H7 (cell line): ENCODE measurements around the gene BBC3. TPM values are rescaled to one million over a fixed set of nuclear protein-coding genes. Genes with fewer than 3 reads are reported as not detected.

Experiments used
- DNase-seq: peaks from one replicate; pipeline ENCODE4 v3.0.0; 2012
- H3K27me3 ChIP-seq: 2 replicates; pipeline ENCODE4 v1.6.0; 2011; ENCODE audit warnings: mild to moderate bottlenecking, low read length; ENCODE audit not compliant: control insufficient read depth, insufficient read depth
- H3K36me3 ChIP-seq: replicated peaks from 2 replicates; pipeline ENCODE4 v1.5.1; 2011; ENCODE audit warnings: low read length; ENCODE audit not compliant: control insufficient read depth, insufficient read depth
- H3K4me3 ChIP-seq: 2 replicates; pipeline ENCODE4 v1.5.1; 2011; ENCODE audit warnings: low read depth, mild to moderate bottlenecking, control low read depth, low read length, moderate library complexity; ENCODE audit not compliant: insufficient read depth
- total RNA-seq: library from RNA; depleted of rRNA; stranded (reverse); fragments of >200 nt; shearing (Covaris generic); gene quantifications from 2 replicates; pipeline ENCODE4 v1.2.3, GENCODE V29; 2014; rRNA removed

The BBC3 gene
- total RNA-seq, 1 experiment from 2014 or later, result 13.4 TPM

- Histone ChIP-seq H3K27me3 (no peaks in the 10 kb centered on the region), H3K36me3 (peaks cover 36% of the 10 kb centered on the region)
Observed at GRCh38 chr19:47172666-47173455, 58.1 kb downstream of the BBC3 start.

More at GRCh38 chr19:47172666-47173455, 58.1 kb downstream of the BBC3 start:
- H3K4me3 ChIP-seq, result no peak overlapping the region
- no peak for DNase-seq

Other genes starting within 250 kb of the BBC3 start
- 3.2 and 6.1 TPM in 2 replicates for gene NPAS1, start 211.4 kb downstream of the BBC3 start, total RNA-seq
- gene TMEM160, start 182.6 kb downstream of the BBC3 start, total RNA-seq, result 127 and 173 TPM in 2 replicates
- 13.4 and 14.5 TPM in 2 replicates for gene ZC3H4, start 117.4 kb downstream of the BBC3 start, total RNA-seq
- 271 and 298 TPM in 2 replicates for gene SAE1, start 100.4 kb downstream of the BBC3 start, total RNA-seq
- 10.9 and 14.0 TPM in 2 replicates for gene CCDC9, start 25.3 kb upstream of the BBC3 start, total RNA-seq
- 2.0 and 2.9 TPM in 2 replicates for gene INAFM1, start 43.7 kb upstream of the BBC3 start, total RNA-seq
- gene C5AR1, start 78.7 kb upstream of the BBC3 start, total RNA-seq, result 0.17 TPM in 1 of 2 replicates, not detected in the other
- 0.03 TPM in 1 of 2 replicates, not detected in the other for gene C5AR2, start 101.0 kb upstream of the BBC3 start, total RNA-seq
- 34.6 and 40.0 TPM in 2 replicates for gene DHX34, start 118.1 kb upstream of the BBC3 start, total RNA-seq
- 87.0 and 134 TPM in 2 replicates for gene MEIS3, start 188.3 kb upstream of the BBC3 start, total RNA-seq
- 6.7 and 10.3 TPM in 2 replicates for gene SLC8A2, start 240.7 kb upstream of the BBC3 start, total RNA-seq